Right ventricle myocardium inferior (tissue), 1 donor: Measurements from ENCODE around the gene HEYL. TPM values are rescaled to one million over a fixed set of nuclear protein-coding genes. Genes with fewer than 3 reads are reported as not detected.
A peak's percentile ranks its signal among the peaks of the same experiment; 100 is the strongest.

Experiments
- ATAC-seq: fragments of 200-7000 bp; cut with Tn5 transposase; one replicate; pipeline ENCODE4 v1.9.1; 2020; ENCODE audit warnings: mild to moderate bottlenecking, moderate library complexity
- DNase-seq: peaks from one replicate; pipeline ENCODE4 v3.0.0; 2021; ENCODE audit errors: missing footprints
- intact Hi-C: fragments of 100-400 bp; cut with DNase I; formaldehyde crosslinking; loops from one replicate; pipeline ENCODE4 v1.11.0; 2022
- total RNA-seq: library from RNA; stranded (reverse); fragmentation: NEBNext Ultra II Directional; extraction: Animal tissue kit (Norgen Biotek cat#: 25700); gene quantifications from one replicate; pipeline ENCODE4 v1.2.1, GENCODE V29; 2021
- donor health status: DM: no; HTN: yes; CAD: no; lungs with severe emphysema.

Gene HEYL
- total RNA-seq, 1 donor from 2014 or later: 19.8 TPM

DNA sequence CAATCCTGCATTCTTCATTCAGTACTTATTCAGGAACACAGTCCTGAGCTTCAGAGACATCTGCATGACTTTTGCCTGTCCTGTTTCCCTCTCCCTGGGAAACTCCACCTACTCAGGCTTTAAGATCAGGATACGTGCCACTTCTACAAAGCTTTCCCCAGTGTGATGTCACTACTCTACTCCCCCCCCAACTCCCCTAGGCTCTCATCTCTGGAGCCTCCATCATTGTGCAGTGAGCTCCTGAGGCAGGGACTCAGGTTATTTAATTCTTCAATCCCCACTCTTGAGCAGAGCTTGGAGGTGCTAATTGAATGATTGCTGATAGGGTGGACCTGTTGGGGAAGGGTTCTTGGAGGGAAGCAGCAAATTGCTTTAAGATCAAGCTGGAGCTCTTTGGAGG is 31.2 kb upstream of the HEYL start:
- no peak for DNase-seq
- intact Hi-C loops: loop anchor here (5.0 kb wide), 1 partner anchor 47 kb away; no protein-coding TSS in a partner anchor
- ATAC-seq: no peak

GRCh38 chr1:39668894-39669293 is 29.5 kb upstream of the HEYL start:
- no peak for DNase-seq
- ATAC-seq: no peak
- intact Hi-C loops: no loop called here

DNA sequence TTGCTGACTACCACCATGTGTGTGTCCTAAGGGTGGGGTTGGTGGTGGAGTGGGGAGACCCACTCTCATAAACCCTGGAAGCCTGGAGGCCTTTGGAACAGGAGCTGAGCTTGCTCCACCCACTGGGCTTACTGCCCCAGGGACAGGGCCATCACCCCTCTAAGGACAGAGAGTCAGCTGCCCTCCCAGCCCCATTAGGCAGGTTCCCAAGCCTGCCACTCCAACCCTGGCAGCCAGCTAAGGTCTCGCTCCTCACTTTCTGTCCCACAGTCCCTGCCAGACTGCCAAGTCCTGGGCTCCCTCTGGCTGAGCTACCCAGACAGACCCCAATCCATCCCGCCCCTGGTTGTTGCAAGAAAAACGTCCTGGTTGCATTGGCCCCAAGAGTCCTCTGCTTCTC is 28.7 kb upstream of the HEYL start:
- peak; percentile 76 for DNase-seq
- ATAC-seq: peak; percentile 68
- intact Hi-C loops: no loop called here

DNA sequence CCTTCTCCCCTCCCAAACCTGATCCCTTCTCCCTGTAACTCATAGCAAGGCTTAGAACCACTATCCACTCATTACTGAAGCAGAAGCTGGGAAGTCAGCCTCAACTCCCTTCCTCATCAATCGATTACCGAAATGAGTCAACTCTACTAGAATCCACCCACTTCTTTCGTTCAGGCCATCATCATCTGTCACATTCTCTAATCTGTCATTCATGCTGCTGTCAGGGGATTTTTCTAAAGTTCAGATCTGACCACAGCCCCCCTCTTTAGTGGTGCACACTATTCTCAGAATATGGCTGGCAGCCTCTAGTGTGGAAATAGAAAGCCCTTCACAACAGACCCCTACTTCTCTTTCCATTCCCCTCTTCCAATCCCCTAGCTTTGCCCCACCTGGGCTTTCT is 27.3 kb upstream of the HEYL start:
- no peak for ATAC-seq
- intact Hi-C loops: no loop called here
- DNase-seq: no peak

GRCh38 chr1:39663559-39663958 is 24.1 kb upstream of the HEYL start:
- DNase-seq (no peak), ATAC-seq (no peak)
- intact Hi-C loops: no loop called here

GRCh38 chr1:39662861-39663260 is 23.4 kb upstream of the HEYL start:
- intact Hi-C loops: no loop called here

DNA sequence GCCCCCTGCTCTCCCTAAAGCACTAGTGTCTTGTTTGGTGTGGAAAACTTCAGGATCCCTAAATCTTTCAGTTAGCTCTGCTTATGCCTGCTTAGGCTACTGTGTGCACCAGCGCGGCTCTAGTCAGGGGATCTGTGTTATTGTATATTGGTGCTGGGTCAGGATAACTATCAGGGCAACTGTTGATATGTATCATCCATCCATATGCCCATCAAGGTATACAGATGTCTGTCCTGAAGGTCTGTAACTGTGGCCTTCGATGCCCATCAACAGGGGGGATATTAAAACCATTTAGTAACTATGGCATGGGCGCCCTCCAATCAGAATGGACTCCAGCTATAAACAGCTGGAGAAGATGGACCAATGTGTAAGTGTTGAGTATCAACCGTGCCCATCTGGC is 20.1 kb upstream of the HEYL start:
- ATAC-seq (no peak), DNase-seq (no peak)
- intact Hi-C loops: no loop called here

More at GRCh38 chr1:39662861-39663260, 23.4 kb upstream of the HEYL start:
- ATAC-seq (no peak), DNase-seq (no peak)

DNA sequence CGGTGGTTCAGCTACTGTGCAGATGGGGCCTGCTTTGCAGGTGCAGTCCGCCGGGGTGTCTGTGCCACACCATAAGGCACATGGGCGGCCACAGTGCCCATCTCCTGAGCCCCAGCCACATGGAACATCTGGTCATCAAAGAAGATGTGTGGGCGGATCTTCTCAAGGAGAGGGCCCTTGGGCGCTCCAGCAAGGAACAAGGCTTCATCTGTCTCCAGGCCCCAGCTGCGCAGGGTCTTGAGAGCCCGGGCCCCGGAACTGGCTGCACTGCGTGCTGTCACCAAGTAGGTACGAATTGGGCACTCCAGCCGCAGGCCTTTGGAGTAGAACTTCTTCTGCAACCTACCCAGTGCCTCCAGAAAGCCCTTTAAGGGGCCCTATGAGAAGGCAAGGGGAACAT is 19.7 kb upstream of the HEYL start:
- DNase-seq (no peak), ATAC-seq (no peak)
- intact Hi-C loops: no loop called here

DNA sequence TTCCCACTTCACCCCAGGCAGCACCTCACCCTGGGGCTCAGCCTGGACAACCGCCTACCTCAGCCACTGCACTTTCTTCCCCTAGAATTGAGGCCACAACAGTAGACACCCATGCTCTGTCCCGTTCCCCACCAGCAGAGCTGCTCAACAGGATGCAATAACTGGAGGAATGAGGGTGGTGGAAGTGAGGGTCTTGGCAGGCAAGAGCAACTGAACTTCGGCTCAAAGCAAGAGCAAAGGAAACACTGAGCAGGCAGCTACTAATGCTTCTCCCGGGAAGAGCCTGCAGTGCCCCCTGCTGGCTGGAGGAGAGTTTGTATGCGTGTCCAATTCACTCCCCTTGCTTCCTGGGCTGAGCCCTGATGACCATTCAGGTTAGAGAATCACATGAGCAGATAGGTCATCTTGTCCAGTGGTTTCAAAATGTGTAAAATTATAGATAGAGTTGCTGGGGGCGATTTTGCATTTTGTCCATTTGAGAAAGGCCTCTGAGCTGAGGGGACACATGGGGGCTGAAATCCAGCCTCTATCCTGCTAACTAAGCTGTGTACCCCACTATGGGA is 18.6 kb upstream of the HEYL start:
- ATAC-seq: peak; percentile 57
- intact Hi-C loops: no loop called here
- DNase-seq: peak; percentile 77

- ATAC-seq (no peak), DNase-seq (no peak)
- intact Hi-C loops: no loop called here
Measured at GRCh38 chr1:39657402-39657801, 18.0 kb upstream of the HEYL start.

GRCh38 chr1:39656391-39656790 is 16.9 kb upstream of the HEYL start:
- intact Hi-C loops: no loop called here
- DNase-seq (no peak), ATAC-seq (no peak)

- ATAC-seq (no peak), DNase-seq (no peak)
- intact Hi-C loops: no loop called here
Measured at GRCh38 chr1:39655578-39656268, 16.3 kb upstream of the HEYL start.

- intact Hi-C loops: no loop called here
- no peak for ATAC-seq
- DNase-seq: no peak
Measured at GRCh38 chr1:39654291-39654690, 14.8 kb upstream of the HEYL start.

DNA sequence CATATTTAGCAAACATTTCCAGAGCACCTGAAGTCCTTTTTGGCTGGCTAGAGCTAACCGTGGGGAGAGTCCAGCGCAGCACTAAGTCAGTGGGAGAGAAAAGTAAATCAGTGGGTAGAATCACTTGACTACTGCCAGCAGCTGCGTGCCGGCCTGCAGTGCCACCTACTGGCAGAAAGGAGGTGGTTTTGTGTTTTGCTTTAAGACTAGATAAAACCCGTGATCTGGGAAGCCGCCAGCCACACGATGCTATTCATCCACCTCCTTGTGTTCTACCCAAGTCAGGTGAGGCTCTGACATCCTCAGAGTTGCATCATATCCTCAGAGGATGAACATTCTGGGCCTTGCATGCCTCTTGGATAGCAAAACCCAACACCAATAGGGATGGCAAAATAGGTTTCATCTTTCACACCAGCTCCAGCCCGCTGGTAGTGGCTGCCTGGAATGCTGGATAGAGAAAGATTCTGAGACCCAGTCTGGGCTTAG is 14.1 kb upstream of the HEYL start:
- DNase-seq: peak; percentile 88
- peak; percentile 65 for ATAC-seq
- intact Hi-C loops: loop anchor here (1.0 kb wide), 1 partner anchor 47 kb away; no protein-coding TSS in a partner anchor

- DNase-seq (no peak), ATAC-seq (peak; percentile 5)
- intact Hi-C loops: no loop called here
Measured at GRCh38 chr1:39652554-39652953, 13.1 kb upstream of the HEYL start.

- peak; percentile 85 for DNase-seq
- peak; percentile 75 for ATAC-seq
- intact Hi-C loops: no loop called here
Measured at GRCh38 chr1:39652105-39652504, 12.7 kb upstream of the HEYL start.

DNA sequence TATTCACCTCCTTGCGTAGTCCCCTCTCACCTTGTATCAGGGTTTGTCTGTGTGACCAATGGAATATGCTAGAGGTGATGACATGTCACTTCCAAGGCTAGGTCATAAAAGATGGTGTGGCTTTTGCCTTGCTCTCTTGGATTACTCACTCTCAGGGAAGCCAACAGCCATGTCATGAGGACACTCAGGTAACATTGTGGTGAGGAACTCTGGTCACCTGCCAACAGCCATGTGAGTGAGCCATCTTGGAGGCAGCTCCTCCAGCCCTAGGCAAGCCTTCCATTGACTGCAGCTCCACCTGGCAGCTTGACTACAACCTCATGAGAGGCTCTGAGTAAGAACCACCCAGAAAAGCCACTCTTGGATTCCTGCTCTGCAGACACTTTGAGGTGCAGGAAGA is 11.0 kb upstream of the HEYL start:
- no peak for DNase-seq
- intact Hi-C loops: no loop called here
- no peak for ATAC-seq

DNA sequence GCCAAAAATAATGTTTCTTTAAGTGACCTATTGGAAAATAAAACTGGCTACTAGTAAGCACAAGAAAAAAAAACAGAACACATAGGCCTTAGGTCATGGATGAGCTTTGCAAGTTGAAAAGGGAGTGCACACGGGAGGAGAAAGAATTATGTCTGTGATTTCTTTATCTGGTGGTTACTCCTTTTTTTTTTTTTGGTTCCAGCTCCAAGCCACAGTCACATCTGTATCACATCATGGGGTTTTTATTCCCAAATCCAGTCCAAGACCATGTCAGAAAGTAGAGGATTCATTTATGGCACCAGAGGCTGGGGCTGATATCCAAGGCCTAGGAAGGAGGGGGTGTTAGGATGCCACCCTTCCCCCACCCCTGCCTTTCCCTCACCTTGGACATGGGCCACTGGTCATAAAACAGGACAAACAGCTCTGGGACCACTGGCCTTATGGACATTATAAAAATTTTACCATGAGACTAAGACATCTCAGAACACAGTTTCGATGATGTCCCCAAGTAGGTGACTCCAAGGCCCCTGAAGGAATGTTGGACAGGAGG is 10.3 kb upstream of the HEYL start:
- intact Hi-C loops: no loop called here
- no peak for DNase-seq
- no peak for ATAC-seq

- no peak for DNase-seq
- intact Hi-C loops: no loop called here
- ATAC-seq: no peak
Measured at GRCh38 chr1:39648496-39648895, 9.1 kb upstream of the HEYL start.

GRCh38 chr1:39647247-39647646 is 7.8 kb upstream of the HEYL start:
- DNase-seq: no peak
- intact Hi-C loops: no loop called here
- no peak for ATAC-seq
